ENCODE results near the gene PCBP2.
A peak's percentile ranks its signal among the peaks of the same experiment; 100 is the strongest.

The PCBP2 gene

GRCh38 chr12:53480491-53481442, 28.9 kb downstream of the PCBP2 start:
- no peak for ATAC-seq
- TF ChIP-seq ISL1 (CRISPR knock-in tag; IDR thresholded peaks at IDR 0.05) = no peak
- no peak for TF ChIP-seq ZC3H10 (CRISPR knock-in tag; IDR thresholded peaks at IDR 0.05)
- 0 out of 2 replicates have a peak, but pooled peaks have one; percentile 4 for TF ChIP-seq TOX (CRISPR knock-in tag; IDR thresholded peaks at IDR 0.05; ENCODE audit: borderline replicate concordance)
- 0 out of 2 replicates have a peak, but pooled peaks have one; percentile 12 for TF ChIP-seq PATZ1 (CRISPR knock-in tag; IDR thresholded peaks at IDR 0.05; ENCODE audit: borderline replicate concordance)
- TF ChIP-seq ARNTL (CRISPR knock-in tag; IDR thresholded peaks at IDR 0.05; ENCODE audit: borderline replicate concordance, low read depth) = no peak
- no peak for TF ChIP-seq PPARA (CRISPR knock-in tag; IDR thresholded peaks at IDR 0.05; ENCODE audit: borderline replicate concordance)
- TF ChIP-seq CSDC2 (CRISPR knock-in tag; IDR thresholded peaks at IDR 0.05) = no peak

GRCh38 chr12:53481458-53481857, 29.6 kb downstream of the PCBP2 start:
- peak; percentile 1 for ATAC-seq

- TF ChIP-seq SNAI2 (CRISPR knock-in tag; IDR thresholded peaks at IDR 0.05) (no peak), PATZ1 (CRISPR knock-in tag; IDR thresholded peaks at IDR 0.05; ENCODE audit: borderline replicate concordance) (no peak), PPARA (CRISPR knock-in tag; IDR thresholded peaks at IDR 0.05; ENCODE audit: borderline replicate concordance) (no peak), GLIS3 (CRISPR knock-in tag; IDR thresholded peaks at IDR 0.05) (no peak), BACH2 (CRISPR knock-in tag; IDR thresholded peaks at IDR 0.05; ENCODE audit: borderline replicate concordance) (no peak), TOX (CRISPR knock-in tag; IDR thresholded peaks at IDR 0.05; ENCODE audit: borderline replicate concordance) (no peak), ISL1 (CRISPR knock-in tag; IDR thresholded peaks at IDR 0.05) (no peak), ZFP3 (CRISPR knock-in tag; IDR thresholded peaks at IDR 0.05) (no peak), CSRNP3 (CRISPR knock-in tag; IDR thresholded peaks at IDR 0.05) (no peak), CSDC2 (CRISPR knock-in tag; IDR thresholded peaks at IDR 0.05) (no peak), OSR1 (CRISPR knock-in tag; IDR thresholded peaks at IDR 0.05) (no peak), ZC3H10 (CRISPR knock-in tag; IDR thresholded peaks at IDR 0.05) (no peak), RARB (CRISPR knock-in tag; IDR thresholded peaks at IDR 0.05) (no peak), TSHZ2 (CRISPR knock-in tag; IDR thresholded peaks at IDR 0.05) (no peak), CREB5 (CRISPR knock-in tag; IDR thresholded peaks at IDR 0.05; ENCODE audit: low read depth) (no peak), TCF4 (CRISPR knock-in tag; IDR thresholded peaks at IDR 0.05; ENCODE audit: borderline replicate concordance) (no peak), POU6F1 (CRISPR knock-in tag; IDR thresholded peaks at IDR 0.05; ENCODE audit: borderline replicate concordance, low read depth) (no peak), ZNF565 (CRISPR knock-in tag; conservative IDR thresholded peaks at IDR 0.05; ENCODE audit: low read depth) (no peak), ZNF70 (CRISPR knock-in tag; IDR thresholded peaks at IDR 0.05) (no peak), ESRRG (CRISPR knock-in tag; IDR thresholded peaks at IDR 0.05) (no peak)
- peak; percentile 21 for ATAC-seq
These were observed 30.2 kb downstream of the PCBP2 start for GRCh38 chr12:53481939-53482586.
